HCT116 (cell line): Measurements from ENCODE around the gene SLC7A9. TPM values are rescaled to one million over a fixed set of nuclear protein-coding genes. Genes with fewer than 3 reads are reported as not detected.

Experiments
- ATAC-seq: fragments of 200-7000 bp; cut with Tn5 transposase; 2 replicates; pipeline ENCODE4 v1.9.1; 2020; ENCODE audit warnings: mild to moderate bottlenecking, moderate library complexity
- BruUV-seq: library from RNA; stranded (reverse); fragments of 400-500 nt; replicated peaks from 2 replicates; lab custom pipeline; 2021; lab: Mats Ljungman, UMichigan
- CTCF ChIA-PET: fragments of 300-600 bp; sonication (Branson Sonifier 250); formaldehyde crosslinking; loops from one replicate; lab custom pipeline; 2021; ENCODE audit warnings: antibody characterized with exemption; lab: Charles Lee
- POLR2A ChIA-PET: fragments of 300-600, 350-600 bp; sonication (Branson Sonifier 250); formaldehyde crosslinking; loops from one replicate; lab custom pipeline; 2021; ENCODE audit warnings: antibody characterized with exemption; lab: Charles Lee
- RAD21 ChIA-PET, 2 experiments: fragments of 300-600 bp; sonication (Branson Sonifier 250); formaldehyde crosslinking; loops; one replicate each; lab custom pipeline; 2023; ENCODE audit warnings: low total read pairs in 2 of 2; ENCODE audit not compliant: uncharacterized antibody in 2 of 2, unreplicated experiment in 2 of 2, low non-redundant PET in 1 of 2; lab: Charles Lee
- DNase-seq: peaks from one replicate; pipeline ENCODE4 v3.0.0-alpha.2; 2010; ENCODE audit warnings: low read depth, low spot score
- H2AFZ ChIP-seq: fragments of 200-600 bp; shearing (Covaris generic), sonication (generic); 2 replicates; pipeline ENCODE4 v1.6.1; 2017; ENCODE audit warnings: low read depth, mixed run types, mixed read lengths, antibody characterized with exemption, low read length; ENCODE audit not compliant: poor library complexity, severe bottlenecking
- H3K27ac ChIP-seq: 2 replicates; pipeline ENCODE4 v1.5.1; 2012; ENCODE audit warnings: low read depth, low read length
- H3K27me3 ChIP-seq: fragments of 200-600 bp; sonication (generic); 2 replicates; pipeline ENCODE4 v1.6.1; 2016; ENCODE audit warnings: mixed run types, low read length, mixed read lengths; ENCODE audit not compliant: insufficient read depth
- H3K36me3 ChIP-seq, 2 experiments: fragments of 200-500 bp in 1 of 2; fragments of 200-600 bp in 1 of 2; sonication (Bioruptor generic) in 1 of 2; sonication (generic) in 1 of 2; 2 replicates each; pipeline versions ENCODE4 v1.5.1 to v1.6.1; 2014 to 2016; ENCODE audit warnings: low read length in 2 of 2, inconsistent platforms in 1 of 2, mixed read lengths in 1 of 2, mixed run types in 1 of 2; ENCODE audit not compliant: insufficient read depth in 2 of 2, control insufficient read depth in 1 of 2
- H3K4me1 ChIP-seq, 2 experiments: fragments of 200-600 bp in 1 of 2; sonication (generic) in 1 of 2; 2 replicates each; pipeline versions ENCODE4 v1.5.1 to v1.6.1; 2012 to 2017; ENCODE audit warnings: low read length in 2 of 2, inconsistent platforms in 1 of 2, mild to moderate bottlenecking in 1 of 2, mixed read lengths in 1 of 2, mixed run types in 1 of 2, moderate library complexity in 1 of 2; ENCODE audit not compliant: insufficient read depth in 2 of 2, control insufficient read depth in 1 of 2
- H3K4me2 ChIP-seq: fragments of 200-600 bp; sonication (generic); 2 replicates; pipeline ENCODE4 v1.6.1; 2017; ENCODE audit warnings: mixed run types, low read length, mixed read lengths
- H3K4me3 ChIP-seq, 2 experiments: fragments of 200-600 bp in 1 of 2; sonication (generic) in 1 of 2; replicated peaks in 1 of 2; 2 replicates each; pipeline ENCODE4 v1.5.1; 2011 to 2016; ENCODE audit warnings: low read length in 2 of 2, control low read depth in 1 of 2, low read depth in 1 of 2, mild to moderate bottlenecking in 1 of 2, mixed read lengths in 1 of 2, mixed run types in 1 of 2
- H3K79me2 ChIP-seq: fragments of 200-600 bp; sonication (generic); 2 replicates; pipeline ENCODE4 v1.6.1; 2017; ENCODE audit warnings: mild to moderate bottlenecking, mixed run types, low read length, moderate library complexity, mixed read lengths; ENCODE audit not compliant: insufficient read depth
- H3K9ac ChIP-seq: fragments of 200-600 bp; sonication (generic); 2 replicates; pipeline ENCODE4 v1.6.1; 2016; ENCODE audit warnings: low read length, mixed read lengths
- H3K9me2 ChIP-seq: fragments of 200-600 bp; sonication (generic), shearing (Covaris generic); 2 replicates; pipeline ENCODE4 v1.6.1; 2017; ENCODE audit warnings: mixed run types, mild to moderate bottlenecking, moderate library complexity; ENCODE audit not compliant: insufficient read depth
- H3K9me3 ChIP-seq, 2 experiments: fragments of 200-500 bp in 1 of 2; fragments of 200-600 bp in 1 of 2; sonication (Bioruptor generic) in 1 of 2; sonication (generic) in 1 of 2; 2 replicates each; pipeline ENCODE4 v1.6.1; 2014 to 2017; ENCODE audit warnings: low read length in 2 of 2, mixed read lengths in 2 of 2, inconsistent platforms in 1 of 2, low read depth in 1 of 2, mild to moderate bottlenecking in 1 of 2, mixed run types in 1 of 2, moderate library complexity in 1 of 2; ENCODE audit not compliant: control insufficient read depth in 1 of 2, insufficient read depth in 1 of 2
- H4K20me1 ChIP-seq: fragments of 200-600 bp; sonication (generic), shearing (Covaris generic); 2 replicates; pipeline ENCODE4 v1.6.1; 2017; ENCODE audit warnings: mixed run types, mild to moderate bottlenecking, moderate library complexity; ENCODE audit not compliant: insufficient read depth
- ATF3 ChIP-seq: IDR thresholded peaks from 2 replicates; pipeline ENCODE4 v1.6.1; 2012
- CBX3 ChIP-seq: IDR thresholded peaks from 2 replicates; pipeline ENCODE4 v1.6.1; 2012; ENCODE audit warnings: low read depth
- EGR1 ChIP-seq: IDR thresholded peaks from 2 replicates; pipeline ENCODE4 v1.6.1; 2012; ENCODE audit warnings: low read depth
- ELF1 ChIP-seq: IDR thresholded peaks from 2 replicates; pipeline ENCODE4 v1.6.1; 2012; ENCODE audit warnings: low read depth, borderline replicate concordance
- EZH2 ChIP-seq: fragments of 200-600 bp; sonication (generic); IDR thresholded peaks from 2 replicates; pipeline ENCODE4 v1.6.1; 2017; ENCODE audit warnings: antibody characterized with exemption, mixed run types
- EZH2phosphoT487 ChIP-seq: fragments of 200-600 bp; IDR thresholded peaks from 2 replicates; pipeline ENCODE4 v1.6.1; 2018; ENCODE audit warnings: antibody characterized with exemption, borderline replicate concordance
- FOSL1 ChIP-seq: IDR thresholded peaks from 2 replicates; pipeline ENCODE4 v1.6.1; 2012; ENCODE audit warnings: low read depth
- JUND ChIP-seq: IDR thresholded peaks from 2 replicates; pipeline ENCODE4 v1.6.1; 2012
- MAX ChIP-seq: IDR thresholded peaks from 2 replicates; pipeline ENCODE4 v1.6.1; 2012
- POLR2A ChIP-seq: IDR thresholded peaks from 2 replicates; pipeline ENCODE4 v1.7.0; 2011; ENCODE audit warnings: borderline replicate concordance; ENCODE audit not compliant: insufficient read depth, insufficient read length; ENCODE audit errors: extremely low read depth
- POLR2AphosphoS5 ChIP-seq: IDR thresholded peaks from 2 replicates; pipeline ENCODE4 v1.6.1; 2011; ENCODE audit warnings: mild to moderate bottlenecking, low read depth, low read length, moderate library complexity
- RAD21 ChIP-seq: IDR thresholded peaks from 2 replicates; pipeline ENCODE4 v1.6.1; 2012; ENCODE audit warnings: low read depth, mild to moderate bottlenecking
- REST ChIP-seq: IDR thresholded peaks from 2 replicates; pipeline ENCODE4 v1.6.1; 2012; ENCODE audit warnings: low read depth
- SIN3A ChIP-seq: IDR thresholded peaks from 2 replicates; pipeline ENCODE4 v1.6.1; 2012; ENCODE audit warnings: low read depth
- SRF ChIP-seq: IDR thresholded peaks from 2 replicates; pipeline ENCODE4 v1.6.1; 2012; ENCODE audit warnings: low read depth
- TCF7L2 ChIP-seq: IDR thresholded peaks from 2 replicates; pipeline ENCODE4 v1.7.0; 2011; ENCODE audit warnings: borderline replicate concordance, inconsistent platforms; ENCODE audit not compliant: insufficient read depth, insufficient read length; ENCODE audit errors: extremely low read depth
- ZFX ChIP-seq: fragments of 450-650 bp; IDR thresholded peaks from 2 replicates; pipeline ENCODE4 v1.6.1; 2017
- ZNF274 ChIP-seq: fragments of 200-500 bp; sonication (Bioruptor generic); IDR thresholded peaks from 2 replicates; pipeline ENCODE4 v1.6.1; 2014; ENCODE audit warnings: mild to moderate bottlenecking, low read depth, low read length, inconsistent platforms
- intact Hi-C: fragments of 100-400 bp; cut with micrococcal nuclease; formaldehyde crosslinking; loops from 2 replicates; pipeline ENCODE4 v1.10.0; 2022
- total RNA-seq: library from RNA; stranded (reverse); gene quantifications from one replicate; pipeline ENCODE4 v1.2.1, GENCODE V29; 2021; ENCODE audit not compliant: unreplicated experiment
- TF ChIP-seq, protein P1 (sequence below): IDR thresholded peaks from 2 replicates; pipeline ENCODE4 v1.6.1; 2011; ENCODE audit warnings: mild to moderate bottlenecking, low read length, moderate library complexity; ENCODE audit not compliant: insufficient replicate concordance; ENCODE audit errors: extremely low read depth

The SLC7A9 gene
- total RNA-seq, 1 experiment from 2014 or later, result 0.42 TPM

DNA sequence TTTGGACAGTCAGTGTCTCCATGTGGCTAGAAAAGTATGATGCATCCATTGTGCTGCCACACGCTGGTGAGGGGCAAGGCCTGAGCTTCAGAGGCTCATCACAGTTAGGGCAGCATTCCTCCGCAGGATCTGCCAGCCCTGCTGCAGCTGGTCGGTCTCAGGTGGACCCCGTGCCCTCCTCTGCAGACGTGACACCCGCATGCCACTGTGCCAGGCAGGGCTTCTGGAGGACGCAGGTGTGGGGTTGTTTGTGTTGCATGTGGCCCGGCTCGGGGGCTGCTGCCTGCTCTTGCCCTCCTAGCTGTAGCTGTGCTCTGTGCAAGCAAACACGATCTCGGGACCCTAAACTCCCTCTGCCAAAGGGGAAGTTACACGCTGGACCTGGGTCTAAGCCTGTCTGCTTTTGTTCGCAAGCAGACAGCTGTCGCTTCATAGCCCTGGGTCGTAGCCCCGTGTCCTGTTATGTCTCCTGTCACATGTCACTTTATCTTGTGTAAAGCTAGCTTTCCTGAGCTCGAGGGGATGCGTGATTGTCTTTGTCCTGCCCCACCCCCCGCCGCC lies 45.3 kb downstream of the SLC7A9 start:
- Histone ChIP-seq H2AFZ (no peak overlapping the region), H3K36me3 (no peaks in the 10 kb centered on the region), H4K20me1 (no peaks in the 10 kb centered on the region), H3K4me1 (no peaks in the 10 kb centered on the region), H3K27me3 (no peaks in the 10 kb centered on the region), H3K79me2 (no peaks in the 10 kb centered on the region), H3K9me2 (no peaks in the 10 kb centered on the region), H3K9me3 (no peaks in the 10 kb centered on the region), H3K4me3 (no peak overlapping the region), H3K4me2 (no peak overlapping the region), H3K27ac (no peak overlapping the region), H3K9ac (no peak overlapping the region)
- BruUV-seq, result no TSS peak
- ChIA-PET CTCF (interaction anchor here (0.7 kb wide), 1 partner anchor 127 kb away, joined by 7 read pairs; no protein-coding TSS in a partner anchor), POLR2A (no interaction called here), RAD21 (interaction anchor here in 1 of 2 experiments (0.5 kb wide), 1 partner anchor 30 kb away, joined by 3 read pairs; no protein-coding TSS in a partner anchor)
- DNase-seq (no peak), ATAC-seq (no peak)
- intact Hi-C loops, result no loop called here
- TF ChIP-seq ZFX (no peak), SRF (no peak), EZH2 (no peak), JUND (no peak), ZNF274 (no peak), TCF7L2 (no peak), ELF1 (no peak), EGR1 (no peak), FOSL1 (no peak), POLR2AphosphoS5 (no peak), POLR2A (no peak), RAD21 (no peak), REST (no peak), CBX3 (no peak), EZH2phosphoT487 (no peak), SIN3A (no peak), MAX (no peak), ATF3 (no peak)
- TF ChIP-seq, protein P1, sequence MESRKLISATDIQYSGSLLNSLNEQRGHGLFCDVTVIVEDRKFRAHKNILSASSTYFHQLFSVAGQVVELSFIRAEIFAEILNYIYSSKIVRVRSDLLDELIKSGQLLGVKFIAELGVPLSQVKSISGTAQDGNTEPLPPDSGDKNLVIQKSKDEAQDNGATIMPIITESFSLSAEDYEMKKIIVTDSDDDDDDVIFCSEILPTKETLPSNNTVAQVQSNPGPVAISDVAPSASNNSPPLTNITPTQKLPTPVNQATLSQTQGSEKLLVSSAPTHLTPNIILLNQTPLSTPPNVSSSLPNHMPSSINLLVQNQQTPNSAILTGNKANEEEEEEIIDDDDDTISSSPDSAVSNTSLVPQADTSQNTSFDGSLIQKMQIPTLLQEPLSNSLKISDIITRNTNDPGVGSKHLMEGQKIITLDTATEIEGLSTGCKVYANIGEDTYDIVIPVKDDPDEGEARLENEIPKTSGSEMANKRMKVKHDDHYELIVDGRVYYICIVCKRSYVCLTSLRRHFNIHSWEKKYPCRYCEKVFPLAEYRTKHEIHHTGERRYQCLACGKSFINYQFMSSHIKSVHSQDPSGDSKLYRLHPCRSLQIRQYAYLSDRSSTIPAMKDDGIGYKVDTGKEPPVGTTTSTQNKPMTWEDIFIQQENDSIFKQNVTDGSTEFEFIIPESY, result no peak
